ENCODE data around the gene MICB.

DNA sequence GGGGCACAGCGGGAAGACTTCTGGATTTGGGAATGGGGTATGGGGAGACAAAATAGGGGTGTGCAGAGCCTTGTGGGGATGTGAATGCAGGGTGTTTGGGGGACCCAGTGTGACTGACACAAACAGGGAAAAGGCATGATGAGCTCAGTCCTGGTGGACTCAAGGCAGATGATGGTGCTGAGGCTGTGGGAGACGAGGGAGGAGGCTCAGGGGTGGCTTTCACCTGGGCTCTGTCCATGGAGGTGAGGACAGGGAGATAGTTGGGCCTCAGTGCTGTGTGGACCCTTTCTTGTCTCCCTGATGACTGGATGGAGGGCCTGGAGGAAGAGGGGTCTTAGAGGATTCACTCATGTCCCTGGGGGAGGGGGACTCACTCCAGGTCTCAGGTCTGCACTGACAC is 26.2 kb upstream of the MICB start:
- TF ChIP-seq EZH2 (IDR thresholded peaks at IDR 0.05; ENCODE audit: low read length) = no peak
- TF ChIP-seq, protein P1, sequence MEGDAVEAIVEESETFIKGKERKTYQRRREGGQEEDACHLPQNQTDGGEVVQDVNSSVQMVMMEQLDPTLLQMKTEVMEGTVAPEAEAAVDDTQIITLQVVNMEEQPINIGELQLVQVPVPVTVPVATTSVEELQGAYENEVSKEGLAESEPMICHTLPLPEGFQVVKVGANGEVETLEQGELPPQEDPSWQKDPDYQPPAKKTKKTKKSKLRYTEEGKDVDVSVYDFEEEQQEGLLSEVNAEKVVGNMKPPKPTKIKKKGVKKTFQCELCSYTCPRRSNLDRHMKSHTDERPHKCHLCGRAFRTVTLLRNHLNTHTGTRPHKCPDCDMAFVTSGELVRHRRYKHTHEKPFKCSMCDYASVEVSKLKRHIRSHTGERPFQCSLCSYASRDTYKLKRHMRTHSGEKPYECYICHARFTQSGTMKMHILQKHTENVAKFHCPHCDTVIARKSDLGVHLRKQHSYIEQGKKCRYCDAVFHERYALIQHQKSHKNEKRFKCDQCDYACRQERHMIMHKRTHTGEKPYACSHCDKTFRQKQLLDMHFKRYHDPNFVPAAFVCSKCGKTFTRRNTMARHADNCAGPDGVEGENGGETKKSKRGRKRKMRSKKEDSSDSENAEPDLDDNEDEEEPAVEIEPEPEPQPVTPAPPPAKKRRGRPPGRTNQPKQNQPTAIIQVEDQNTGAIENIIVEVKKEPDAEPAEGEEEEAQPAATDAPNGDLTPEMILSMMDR (optimal IDR thresholded peaks at IDR 0.05 in 1 of 3, IDR thresholded peaks at IDR 0.05 in 1 of 3, conservative IDR thresholded peaks at IDR 0.05 in 1 of 3; ENCODE audit: extremely low read depth in 1 of 3, insufficient read depth in 2 of 3, low read length in 3 of 3) = no peak

All from keratinocyte (primary cell).